DND-41 (cell line): ENCODE results near the gene MTHFD1.

Experiments used
- ATAC-seq: fragments of 200-7000 bp; cut with Tn5 transposase; 3 replicates; pipeline ENCODE4 v1.9.1; 2021; ENCODE audit warnings: low read depth; ENCODE audit not compliant: insufficient read depth
- DNase-seq: peaks from one replicate; pipeline ENCODE4 v3.0.0-alpha.2; 2020
- H2AFZ ChIP-seq: 2 replicates; pipeline ENCODE4 v1.6.0; 2012; ENCODE audit warnings: low read depth, low read length
- H3K27ac ChIP-seq: 2 replicates; pipeline ENCODE4 v1.5.1; 2012; ENCODE audit warnings: low read length, inconsistent platforms
- H3K27me3 ChIP-seq: fragments of 200-600 bp; sonication (generic); 2 replicates; pipeline ENCODE4 v1.6.0; 2012; ENCODE audit warnings: low read length, mild to moderate bottlenecking, inconsistent platforms; ENCODE audit not compliant: insufficient read depth, poor library complexity
- H3K36me3 ChIP-seq: 2 replicates; pipeline ENCODE4 v1.5.1; 2012; ENCODE audit warnings: low read length, inconsistent platforms; ENCODE audit not compliant: insufficient read depth
- H3K4me1 ChIP-seq: 2 replicates; pipeline ENCODE4 v1.5.1; 2012; ENCODE audit warnings: mild to moderate bottlenecking, low read length; ENCODE audit not compliant: insufficient read depth
- H3K4me2 ChIP-seq: 2 replicates; pipeline ENCODE4 v1.6.0; 2012; ENCODE audit warnings: mild to moderate bottlenecking, moderate library complexity, low read length, inconsistent platforms; ENCODE audit not compliant: insufficient read depth
- H3K4me3 ChIP-seq, 2 experiments: fragments of 200-600 bp in 1 of 2; shearing (Covaris generic) in 1 of 2; 2 replicates each; pipeline ENCODE4 v1.5.1; 2012 to 2016; ENCODE audit warnings: inconsistent platforms in 2 of 2, low read length in 2 of 2, mild to moderate bottlenecking in 2 of 2, low read depth in 1 of 2, moderate library complexity in 1 of 2
- H3K79me2 ChIP-seq: 2 replicates; pipeline ENCODE4 v1.6.0; 2012; ENCODE audit warnings: low read length, inconsistent platforms; ENCODE audit not compliant: insufficient read depth
- H3K9ac ChIP-seq: 2 replicates; pipeline ENCODE4 v1.6.0; 2012; ENCODE audit warnings: low read depth, mild to moderate bottlenecking, inconsistent platforms, low read length, moderate library complexity
- H3K9me3 ChIP-seq: 2 replicates; pipeline ENCODE4 v1.5.1; 2012; ENCODE audit warnings: low read length, moderate library complexity, mild to moderate bottlenecking, inconsistent platforms; ENCODE audit not compliant: insufficient read depth, severe bottlenecking
- H4K20me1 ChIP-seq: 2 replicates; pipeline ENCODE4 v1.6.0; 2012; ENCODE audit warnings: low read length; ENCODE audit not compliant: insufficient read depth
- EZH2 ChIP-seq: IDR thresholded peaks from 3 replicates; pipeline ENCODE4 v1.6.1; 2012; ENCODE audit warnings: borderline replicate concordance, low read depth, mild to moderate bottlenecking, moderate library complexity, low read length, inconsistent platforms; ENCODE audit not compliant: severe bottlenecking
- TF ChIP-seq, protein P1 (sequence below): IDR thresholded peaks from 2 replicates; pipeline ENCODE4 v1.5.1; 2012; ENCODE audit warnings: borderline replicate concordance, low read length, moderate library complexity, mild to moderate bottlenecking; ENCODE audit not compliant: poor library complexity, severe bottlenecking; ENCODE audit errors: extremely low read depth

The MTHFD1 gene

GRCh38 chr14:64409126-64409920, 21.2 kb downstream of the MTHFD1 start:
- Histone ChIP-seq H3K4me1 (no peaks in the 10 kb centered on the region), H3K9me3 (no peaks in the 10 kb centered on the region), H3K79me2 (peaks cover 64% of the 10 kb centered on the region), H3K9ac (no peak overlapping the region), H3K27me3 (no peaks in the 10 kb centered on the region), H3K4me2 (no peak overlapping the region), H3K36me3 (peaks cover 88% of the 10 kb centered on the region), H3K4me3 (no peak overlapping the region), H3K27ac (no peak overlapping the region), H4K20me1 (peaks cover 32% of the 10 kb centered on the region; the same call in 1 of the 2 replicates), H2AFZ (no peak overlapping the region)
- ATAC-seq (no peak), DNase-seq (no peak)
- TF ChIP-seq, protein P1, sequence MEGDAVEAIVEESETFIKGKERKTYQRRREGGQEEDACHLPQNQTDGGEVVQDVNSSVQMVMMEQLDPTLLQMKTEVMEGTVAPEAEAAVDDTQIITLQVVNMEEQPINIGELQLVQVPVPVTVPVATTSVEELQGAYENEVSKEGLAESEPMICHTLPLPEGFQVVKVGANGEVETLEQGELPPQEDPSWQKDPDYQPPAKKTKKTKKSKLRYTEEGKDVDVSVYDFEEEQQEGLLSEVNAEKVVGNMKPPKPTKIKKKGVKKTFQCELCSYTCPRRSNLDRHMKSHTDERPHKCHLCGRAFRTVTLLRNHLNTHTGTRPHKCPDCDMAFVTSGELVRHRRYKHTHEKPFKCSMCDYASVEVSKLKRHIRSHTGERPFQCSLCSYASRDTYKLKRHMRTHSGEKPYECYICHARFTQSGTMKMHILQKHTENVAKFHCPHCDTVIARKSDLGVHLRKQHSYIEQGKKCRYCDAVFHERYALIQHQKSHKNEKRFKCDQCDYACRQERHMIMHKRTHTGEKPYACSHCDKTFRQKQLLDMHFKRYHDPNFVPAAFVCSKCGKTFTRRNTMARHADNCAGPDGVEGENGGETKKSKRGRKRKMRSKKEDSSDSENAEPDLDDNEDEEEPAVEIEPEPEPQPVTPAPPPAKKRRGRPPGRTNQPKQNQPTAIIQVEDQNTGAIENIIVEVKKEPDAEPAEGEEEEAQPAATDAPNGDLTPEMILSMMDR = no peak
- TF ChIP-seq EZH2 = no peak

DNA sequence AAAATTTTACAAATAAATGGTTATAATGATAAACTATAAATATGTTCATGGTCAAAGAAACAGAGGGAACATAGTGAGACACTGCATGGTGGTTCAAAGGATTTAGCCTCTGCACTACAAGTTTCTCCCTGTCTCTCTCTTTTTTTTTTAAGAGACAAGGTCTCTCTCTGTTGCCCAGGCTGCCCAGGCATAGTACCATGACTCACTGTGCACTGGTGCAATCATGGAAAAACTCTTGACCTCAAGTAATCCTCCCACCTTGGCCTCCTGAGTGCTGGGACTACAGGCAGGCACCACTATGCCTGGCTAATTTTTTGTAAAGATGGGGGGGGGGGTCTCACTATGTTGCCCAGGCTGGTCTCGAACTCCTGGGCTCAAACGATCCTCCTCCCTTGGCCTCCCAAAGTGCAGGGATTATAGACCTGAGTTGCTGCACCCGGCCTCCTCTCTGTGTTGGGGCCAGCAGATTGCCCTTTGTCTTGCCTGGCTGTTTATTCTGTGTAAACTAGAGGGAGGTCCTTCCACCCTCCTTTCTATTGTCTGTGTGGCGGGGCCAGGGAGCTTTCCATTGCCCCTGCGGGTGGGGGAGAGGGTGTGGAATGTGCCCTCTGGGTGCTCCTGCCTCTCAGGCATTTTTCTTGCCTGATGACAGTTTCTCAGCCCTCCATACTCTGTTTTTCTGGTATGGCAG, 22.1 kb downstream of the MTHFD1 start:
- no peak overlapping the region for H3K27ac ChIP-seq
- H3K9ac ChIP-seq = no peak overlapping the region
- H2AFZ ChIP-seq = no peak overlapping the region
- no peak overlapping the region for H3K4me2 ChIP-seq
- peaks cover 86% of the 10 kb centered on the region for H3K36me3 ChIP-seq
- H3K27me3 ChIP-seq = no peaks in the 10 kb centered on the region
- H3K9me3 ChIP-seq = no peaks in the 10 kb centered on the region
- peaks cover 55% of the 10 kb centered on the region for H3K79me2 ChIP-seq
- no peak for DNase-seq
- peaks cover 26% of the 10 kb centered on the region; the same call in 1 of the 2 replicates for H4K20me1 ChIP-seq
- H3K4me3 ChIP-seq = no peak overlapping the region
- no peaks in the 10 kb centered on the region for H3K4me1 ChIP-seq
- no peak for ATAC-seq
- TF ChIP-seq, protein P1 = no peak
- TF ChIP-seq EZH2 = no peak

- no peaks in the 10 kb centered on the region for H3K9me3 ChIP-seq
- H3K4me3 ChIP-seq = no peak overlapping the region
- H3K9ac ChIP-seq = no peak overlapping the region
- no peak overlapping the region for H3K4me2 ChIP-seq
- no peak overlapping the region for H2AFZ ChIP-seq
- H3K27me3 ChIP-seq = no peaks in the 10 kb centered on the region
- DNase-seq (no peak), ATAC-seq (no peak)
- peaks cover 88% of the 10 kb centered on the region for H3K36me3 ChIP-seq
- H3K27ac ChIP-seq = no peak overlapping the region
- H4K20me1 ChIP-seq = peaks cover 26% of the 10 kb centered on the region; the same call in 1 of the 2 replicates
- no peak for TF ChIP-seq EZH2
- TF ChIP-seq, protein P1 = no peak
- H3K79me2 ChIP-seq = peaks cover 48% of the 10 kb centered on the region
- no peaks in the 10 kb centered on the region for H3K4me1 ChIP-seq
Measured at GRCh38 chr14:64411001-64411400, 22.8 kb downstream of the MTHFD1 start.
